Stimulated activated CD8-positive, alpha-beta memory T cell treated with anti-CD3 and anti-CD28 coated beads, Interleukin-4, amount 100 ng/mL, for 4 hours (primary cell): ENCODE measurements around the gene ZMIZ1.

ENCODE experiments used
- DNase-seq, 2 donors: peaks; one replicate each; pipeline ENCODE4 v3.0.0-alpha.2; 2020; ENCODE audit warnings: low read depth in 2 of 2, low spot score in 1 of 2

The ZMIZ1 gene

GRCh38 chr10:79148452-79149344, 79.9 kb downstream of the ZMIZ1 start:
- DNase-seq: no peak

- no peak for DNase-seq
Observed at GRCh38 chr10:79149345-79149661, 80.5 kb downstream of the ZMIZ1 start.

GRCh38 chr10:79149662-79150443, 81.1 kb downstream of the ZMIZ1 start:
- DNase-seq: no peak

GRCh38 chr10:79150444-79150754, 81.6 kb downstream of the ZMIZ1 start:
- no peak for DNase-seq

DNA sequence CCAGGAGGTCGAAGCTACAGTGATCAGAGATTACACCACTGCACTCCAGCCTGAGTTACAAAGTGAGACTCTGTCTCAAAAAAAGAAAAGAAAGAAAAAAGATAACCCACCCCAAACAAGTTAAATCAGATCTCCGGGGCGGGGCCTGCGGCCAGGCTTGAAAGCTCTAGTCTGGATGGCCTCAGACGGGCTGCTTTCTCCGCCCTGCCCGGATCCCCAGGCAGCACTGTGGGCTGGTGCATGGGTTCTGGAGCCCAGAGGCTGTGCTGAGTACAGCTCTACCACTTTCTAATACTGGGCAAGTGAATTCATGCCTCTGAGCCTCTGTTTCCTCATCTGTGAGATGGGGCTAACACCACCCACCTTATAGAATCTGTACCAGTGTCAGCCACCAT, 83.7 kb downstream of the ZMIZ1 start:
- no peak for DNase-seq

GRCh38 chr10:79153745-79154144, 85.0 kb downstream of the ZMIZ1 start:
- no peak for DNase-seq

GRCh38 chr10:79155301-79156081, 86.7 kb downstream of the ZMIZ1 start:
- no peak for DNase-seq

DNA sequence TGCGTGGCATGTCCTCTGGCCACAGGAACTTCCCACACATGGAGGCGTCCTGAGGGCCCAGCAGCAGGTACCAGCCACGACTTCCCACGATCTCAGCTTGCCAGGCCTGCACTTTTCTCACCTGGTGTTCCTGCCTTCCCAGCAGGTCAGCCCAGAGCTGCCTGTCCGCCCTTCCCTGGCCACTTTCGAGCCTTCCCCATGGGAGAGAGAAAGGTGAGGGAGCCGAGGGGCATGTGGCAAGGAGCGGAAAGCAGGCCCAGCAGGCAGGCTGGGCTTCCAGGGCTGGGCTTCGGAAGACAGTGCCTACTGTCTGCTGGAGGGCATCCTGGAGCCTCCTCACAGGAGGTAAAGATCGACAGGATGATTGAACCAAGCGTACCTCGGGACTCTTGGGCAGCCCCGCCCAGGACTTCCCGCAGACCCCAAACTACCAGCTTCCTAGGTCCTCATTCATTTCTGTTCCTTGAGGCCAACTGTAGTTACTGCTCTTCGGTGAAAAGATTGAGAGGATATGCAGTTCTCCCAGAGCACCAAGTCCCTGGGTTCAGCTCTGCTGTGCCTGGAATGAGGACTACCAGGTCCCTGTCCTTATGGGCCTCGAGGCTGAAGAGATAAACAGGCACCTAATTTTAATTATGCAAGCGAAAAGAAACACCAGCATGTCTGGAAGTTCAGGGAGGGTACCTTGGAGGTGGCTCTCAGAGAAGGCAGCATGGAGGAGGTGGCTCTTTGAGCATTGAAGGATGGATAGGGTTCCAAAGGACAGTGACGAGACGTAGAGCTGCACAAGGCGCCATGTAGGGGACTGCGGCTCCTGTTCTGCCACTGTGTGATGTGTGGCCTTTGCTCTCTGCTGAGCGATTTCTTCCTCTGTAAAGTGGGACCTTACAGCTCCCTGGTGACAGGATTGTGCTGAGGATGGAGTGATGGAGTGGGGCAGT, 87.8 kb downstream of the ZMIZ1 start:
- DNase-seq: no peak

DNA sequence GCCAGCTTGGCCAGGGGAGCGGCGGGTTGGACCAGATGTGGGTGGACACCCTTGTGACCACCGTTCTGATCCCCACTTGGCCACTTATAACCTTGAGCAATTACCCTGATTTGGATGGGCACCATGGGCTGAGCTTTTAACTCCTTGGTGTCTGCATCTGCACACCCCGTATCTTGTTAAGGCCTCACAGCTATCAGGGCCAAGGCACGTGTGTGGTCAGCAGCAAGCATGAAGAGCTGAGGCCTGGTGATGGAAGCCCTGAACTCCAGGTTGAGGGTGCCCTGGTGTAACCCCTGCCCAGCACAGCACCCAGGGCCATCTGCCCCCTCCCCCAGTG, 89.2 kb downstream of the ZMIZ1 start:
- DNase-seq: no peak

DNA sequence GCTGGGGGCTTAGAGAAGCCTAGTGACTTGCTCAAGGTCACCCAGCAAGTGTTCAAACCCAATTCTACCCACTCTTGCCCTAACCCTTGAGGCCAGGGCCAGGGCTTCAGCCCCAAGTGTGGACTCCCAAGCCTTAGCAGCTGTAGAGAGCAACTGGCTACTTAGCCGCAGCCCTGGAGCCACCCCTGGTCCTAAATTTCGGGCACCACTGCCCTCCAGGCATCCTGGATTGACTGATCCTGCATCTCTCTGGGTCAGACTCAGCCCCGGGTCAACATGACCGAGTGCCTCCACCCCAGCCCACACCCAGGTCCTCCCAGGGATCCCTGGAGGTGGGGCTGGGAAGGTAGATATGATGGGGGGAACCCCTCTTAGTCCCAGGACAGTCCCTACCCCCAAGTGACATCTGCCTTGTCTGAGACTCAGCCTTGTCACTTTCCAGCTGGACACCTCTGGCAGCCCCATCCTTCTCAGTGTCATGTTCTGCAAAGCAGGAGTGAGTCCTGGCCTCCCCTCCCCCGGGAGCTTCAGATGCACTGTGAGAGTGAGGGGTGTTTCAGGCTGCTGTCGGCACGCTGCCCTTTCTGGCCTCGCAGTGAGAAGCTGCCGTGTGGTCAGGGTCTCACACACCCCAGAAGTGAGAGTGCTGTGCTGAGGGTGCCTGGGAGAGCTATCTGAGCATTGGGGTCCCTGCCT, 89.8 kb downstream of the ZMIZ1 start:
- DNase-seq: no peak

- DNase-seq: no peak
Observed at GRCh38 chr10:79159141-79159651, 90.4 kb downstream of the ZMIZ1 start.

DNA sequence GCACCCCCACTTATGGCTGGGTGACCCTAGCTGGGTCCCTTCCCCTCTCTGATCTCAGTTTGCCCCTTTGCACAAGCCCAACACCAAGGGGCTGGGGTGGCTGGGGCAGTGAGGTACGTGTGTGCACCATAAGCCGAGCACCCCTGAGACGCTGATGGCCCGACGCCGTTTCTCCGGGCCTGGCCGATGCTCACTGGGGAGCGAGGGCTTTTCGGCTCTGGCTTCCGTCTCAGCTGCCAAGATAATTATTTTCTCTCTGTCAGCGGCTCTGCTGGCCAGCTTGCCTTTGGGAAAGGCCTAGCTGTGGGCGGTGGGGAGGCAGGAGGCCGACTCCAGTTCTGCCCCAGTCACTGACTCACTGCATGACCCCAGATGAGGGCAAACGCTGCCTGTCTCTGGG, 91.0 kb downstream of the ZMIZ1 start:
- DNase-seq: no peak

DNA sequence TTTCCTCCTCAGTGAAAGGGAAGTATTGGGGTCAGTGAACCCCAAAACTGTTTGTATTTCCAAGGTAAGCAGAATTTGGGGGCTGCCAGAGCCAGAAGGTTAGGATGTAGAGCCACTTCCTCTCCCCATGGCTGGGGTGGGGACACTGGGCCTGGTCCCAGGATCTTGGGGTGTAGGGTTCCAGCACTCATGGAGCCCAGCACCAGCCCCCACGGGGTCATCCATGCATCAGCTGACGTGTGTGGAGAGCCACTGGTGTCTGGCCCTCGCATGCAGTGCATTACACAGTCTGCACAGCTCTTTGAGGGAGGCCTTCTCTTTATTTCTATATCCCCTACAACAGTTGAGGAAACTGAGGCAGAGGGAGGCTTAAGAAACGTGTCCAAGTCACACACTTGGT, 91.4 kb downstream of the ZMIZ1 start:
- no peak for DNase-seq

GRCh38 chr10:79161557-79161956, 92.8 kb downstream of the ZMIZ1 start:
- DNase-seq: no peak

DNA sequence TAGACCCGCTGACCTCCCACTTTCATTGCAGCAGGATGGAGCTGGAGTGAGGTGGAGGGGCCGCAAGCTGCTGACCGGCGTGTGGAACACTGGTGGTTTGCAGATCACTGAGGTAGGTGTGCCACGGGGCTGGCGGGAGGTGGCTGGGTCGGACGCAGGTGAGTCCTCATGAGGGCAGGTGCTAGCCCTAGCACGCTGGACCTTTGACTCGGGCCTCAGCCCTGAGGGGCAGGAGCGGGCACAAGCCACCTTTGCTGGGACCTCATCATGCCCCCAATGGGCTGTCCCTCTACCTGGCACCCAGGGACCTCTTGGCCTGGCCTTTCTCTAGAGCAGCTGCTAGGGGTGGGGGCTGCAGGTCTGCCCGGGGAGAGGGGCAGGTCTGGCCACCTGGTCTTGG, 93.3 kb downstream of the ZMIZ1 start:
- no peak for DNase-seq

DNA sequence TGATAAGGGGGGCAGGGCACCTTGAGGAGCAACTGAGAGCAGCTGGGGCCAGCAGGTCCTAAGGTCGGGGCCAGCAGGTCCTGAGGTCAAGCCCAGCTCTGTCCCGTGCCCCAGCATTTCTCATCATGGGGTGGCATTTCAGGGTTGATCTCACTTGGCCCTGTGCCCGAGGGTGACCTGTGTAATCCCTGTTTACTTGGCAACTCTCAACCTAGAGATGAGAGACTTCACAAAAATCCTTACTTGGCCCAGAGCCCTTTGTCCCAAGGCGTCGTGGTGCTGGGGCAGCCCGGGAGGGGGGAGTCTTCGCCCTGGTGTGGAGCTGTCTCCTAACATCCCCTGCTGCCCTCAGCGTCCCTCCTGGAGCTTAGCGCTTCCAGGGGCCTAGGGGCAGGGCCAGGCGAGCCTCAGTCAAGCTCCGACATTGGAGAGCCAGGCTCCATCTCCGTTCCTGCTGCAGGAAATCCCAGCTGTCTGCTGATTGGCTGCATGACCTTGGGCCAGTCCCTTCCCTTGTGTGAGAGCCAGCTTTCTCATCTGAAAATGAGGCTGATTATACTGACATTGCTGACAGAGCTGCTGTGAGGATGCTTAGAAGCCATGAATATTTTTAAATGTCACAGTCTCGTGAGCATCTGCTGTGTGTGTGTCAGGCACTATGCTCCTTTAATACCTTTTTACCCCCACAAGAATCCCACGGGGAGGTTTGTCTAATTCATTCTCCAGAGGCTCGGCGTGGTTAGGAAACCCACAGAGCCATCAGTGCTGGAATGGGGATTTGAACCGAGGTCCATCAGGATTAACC, 94.3 kb downstream of the ZMIZ1 start:
- DNase-seq: no peak

- no peak for DNase-seq
Observed at GRCh38 chr10:79163666-79163975, 94.9 kb downstream of the ZMIZ1 start.

- no peak for DNase-seq
Observed at GRCh38 chr10:79164075-79164474, 95.3 kb downstream of the ZMIZ1 start.

DNA sequence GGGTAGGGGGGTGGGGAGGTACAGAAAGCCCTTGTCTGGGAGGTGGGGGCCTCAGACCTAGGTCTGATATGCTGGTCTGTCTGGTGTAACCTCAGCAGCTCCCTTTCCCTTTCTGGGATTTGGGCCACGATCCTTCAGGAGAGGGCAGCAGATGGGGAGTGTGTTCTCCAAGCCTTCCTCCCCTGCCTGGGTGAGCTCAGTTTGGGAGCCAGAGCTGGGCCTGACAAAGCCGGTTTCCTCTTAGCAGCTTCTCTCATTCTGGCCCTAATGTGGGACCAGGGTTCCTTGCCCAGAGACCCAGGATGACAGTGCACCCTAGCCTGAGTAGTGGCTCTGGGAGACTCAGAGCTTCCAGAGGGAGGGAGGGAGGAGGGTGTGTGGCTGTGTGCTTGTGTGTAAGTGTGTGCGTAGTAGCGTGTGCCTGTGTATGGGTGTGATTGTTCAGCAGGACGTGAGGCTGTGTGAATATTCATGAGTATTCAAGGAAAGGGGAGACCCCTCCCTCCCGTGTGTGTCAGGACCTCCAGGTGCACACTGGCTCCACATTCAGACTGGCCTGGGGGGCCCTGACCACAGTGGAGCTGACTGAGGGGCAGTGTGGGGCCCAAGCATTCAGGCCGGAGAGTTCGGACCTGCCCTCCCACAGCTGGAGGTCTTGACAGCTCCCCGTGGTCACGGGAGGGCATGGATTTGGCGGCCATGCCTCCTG, 96.5 kb downstream of the ZMIZ1 start:
- DNase-seq: no peak
